Suprapubic skin (tissue), 4 donors: ENCODE results near the gene BASP1.

Source experiments
- CTCF ChIP-seq, 2 donors: fragments of 200-600 bp in 1 of 2; fragments of 450-650 bp in 1 of 2; sonication (generic) in 1 of 2; IDR thresholded peaks; one replicate each; pipeline ENCODE4 v1.5.1; 2016 to 2019; ENCODE audit warnings: antibody characterized with exemption in 2 of 2, mild to moderate bottlenecking in 1 of 2, moderate library complexity in 1 of 2
- EP300 ChIP-seq: sonication (generic); formaldehyde crosslinking; IDR thresholded peaks from one replicate; pipeline ENCODE4 v1.6.1; 2017; ENCODE audit warnings: antibody characterized with exemption
- POLR2A ChIP-seq, 2 donors: fragments of 450-650 bp; IDR thresholded peaks; one replicate each; pipeline ENCODE4 v1.6.1; 2017; ENCODE audit warnings: antibody characterized with exemption in 2 of 2, mild to moderate bottlenecking in 2 of 2, moderate library complexity in 2 of 2
- POLR2AphosphoS5 ChIP-seq, 3 donors: sonication (generic); formaldehyde crosslinking; IDR thresholded peaks; one replicate each; pipeline ENCODE4 v1.6.1; 2017; ENCODE audit warnings: antibody characterized with exemption in 3 of 3

- TF ChIP-seq POLR2A (IDR thresholded peaks at IDR 0.05) (no peak), POLR2AphosphoS5 (IDR thresholded peaks at IDR 0.05) (no peak), CTCF (IDR thresholded peaks at IDR 0.05) (no peak), EP300 (no peak)
Measured at GRCh38 chr5:17302106-17302505, 84.7 kb downstream of the BASP1 start.
